ENCODE measurements around the gene MRPS30. TPM values are rescaled to one million over a fixed set of nuclear protein-coding genes. Genes with fewer than 3 reads are reported as not detected.
"Not testable (repeated sequence)": the region's sequence is repeated elsewhere in the genome, so short reads cannot be mapped to it uniquely, and the experiment has no call there.

The MRPS30 gene
- total and polyA plus RNA-seq, 9 donors = 18.2 to 55.7 (median 47.2) TPM

DNA sequence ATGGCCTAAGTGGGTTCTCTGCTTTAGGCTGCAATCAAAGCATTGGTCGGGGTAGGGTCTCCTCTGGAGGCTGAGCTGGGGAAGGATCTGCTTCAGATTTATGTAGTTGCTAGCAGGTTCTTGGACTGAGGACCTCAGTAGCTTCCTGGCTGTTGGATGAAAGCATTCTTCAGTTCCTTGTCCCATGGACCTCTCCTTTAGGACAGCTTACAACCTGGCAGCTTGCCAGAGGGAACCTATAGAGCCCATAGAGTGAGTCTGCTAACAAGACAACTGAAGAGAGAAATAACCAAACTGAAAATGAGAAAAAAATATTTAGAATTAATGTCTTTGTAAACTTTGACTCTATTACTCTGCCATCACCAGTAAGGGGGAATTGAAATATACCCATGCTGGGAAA, 12.4 kb downstream of the MRPS30 start:
- WGBS, 3 donors = 96 to 97% (median 96%) methylated on average over 1 of the region's 1 CpG
- intact Hi-C loops (cut with DNase I) = no loop called here
- DNase-seq = peak in 1 of 5 donors; percentile 13
- no peaks in the 10 kb centered on the region for H3K27me3 ChIP-seq
- no peaks in the 10 kb centered on the region for H3K36me3 ChIP-seq
- H3K9me3 ChIP-seq = no peaks in the 10 kb centered on the region
- no peaks in the 10 kb centered on the region for H3K4me1 ChIP-seq (ENCODE audit: insufficient read depth)
- H3K27ac ChIP-seq = no peak overlapping the region
- H3K4me3 ChIP-seq = no peak overlapping the region
- TF ChIP-seq POLR2A (IDR thresholded peaks at IDR 0.05) (no peak), EP300 (IDR thresholded peaks at IDR 0.05) (no peak)
- TF ChIP-seq, protein P1, sequence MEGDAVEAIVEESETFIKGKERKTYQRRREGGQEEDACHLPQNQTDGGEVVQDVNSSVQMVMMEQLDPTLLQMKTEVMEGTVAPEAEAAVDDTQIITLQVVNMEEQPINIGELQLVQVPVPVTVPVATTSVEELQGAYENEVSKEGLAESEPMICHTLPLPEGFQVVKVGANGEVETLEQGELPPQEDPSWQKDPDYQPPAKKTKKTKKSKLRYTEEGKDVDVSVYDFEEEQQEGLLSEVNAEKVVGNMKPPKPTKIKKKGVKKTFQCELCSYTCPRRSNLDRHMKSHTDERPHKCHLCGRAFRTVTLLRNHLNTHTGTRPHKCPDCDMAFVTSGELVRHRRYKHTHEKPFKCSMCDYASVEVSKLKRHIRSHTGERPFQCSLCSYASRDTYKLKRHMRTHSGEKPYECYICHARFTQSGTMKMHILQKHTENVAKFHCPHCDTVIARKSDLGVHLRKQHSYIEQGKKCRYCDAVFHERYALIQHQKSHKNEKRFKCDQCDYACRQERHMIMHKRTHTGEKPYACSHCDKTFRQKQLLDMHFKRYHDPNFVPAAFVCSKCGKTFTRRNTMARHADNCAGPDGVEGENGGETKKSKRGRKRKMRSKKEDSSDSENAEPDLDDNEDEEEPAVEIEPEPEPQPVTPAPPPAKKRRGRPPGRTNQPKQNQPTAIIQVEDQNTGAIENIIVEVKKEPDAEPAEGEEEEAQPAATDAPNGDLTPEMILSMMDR (IDR thresholded peaks at IDR 0.05) = no peak

DNA sequence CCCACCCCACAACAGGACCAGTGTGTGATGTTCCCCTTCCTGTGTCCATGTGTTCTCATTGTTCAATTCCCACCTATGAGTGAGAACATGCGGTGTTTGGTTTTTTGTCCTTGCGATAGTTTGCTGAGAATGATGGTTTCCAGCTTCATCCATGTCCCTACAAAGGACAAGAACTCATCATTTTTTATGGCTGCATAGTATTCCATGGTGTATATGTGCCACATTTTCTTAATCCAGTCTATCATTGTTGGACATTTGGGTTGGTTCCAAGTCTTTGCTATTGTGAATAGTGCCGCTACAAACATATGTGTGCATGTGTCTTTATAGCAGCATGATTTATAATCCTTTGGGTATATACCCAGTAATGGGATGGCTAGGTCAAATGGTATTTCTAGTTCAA, 15.9 kb downstream of the MRPS30 start:
- H3K9me3 ChIP-seq; H3K27me3 ChIP-seq; H3K4me1 ChIP-seq (ENCODE audit: insufficient read depth); H3K27ac ChIP-seq; H3K4me3 ChIP-seq; DNase-seq; H3K36me3 ChIP-seq; intact Hi-C loops (cut with DNase I): not testable (repeated sequence)
- 88 to 100% (median 92%) methylated on average over 2 to 3 of the region's 3 CpGs for WGBS, 3 donors

DNA sequence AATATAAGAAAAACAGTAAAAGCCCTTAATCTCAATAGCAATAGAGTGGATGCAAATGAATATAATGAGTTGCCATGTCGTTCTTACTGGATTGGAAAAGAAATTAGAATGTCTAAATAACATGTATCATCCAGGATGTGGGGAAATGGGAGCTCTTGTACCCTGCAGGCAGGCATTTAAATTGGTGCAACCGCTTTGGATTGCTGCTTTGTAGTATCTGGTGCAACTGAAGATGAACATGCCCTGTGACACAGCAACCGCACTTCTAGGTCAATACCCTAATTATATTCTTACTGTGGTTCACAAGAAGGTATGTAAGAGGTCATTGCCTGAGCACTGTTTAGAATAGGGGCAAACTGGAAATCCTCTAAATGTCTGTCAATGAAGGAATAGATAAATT, 18.9 kb downstream of the MRPS30 start:
- H3K36me3 ChIP-seq = no peaks in the 10 kb centered on the region
- H3K4me1 ChIP-seq (ENCODE audit: insufficient read depth) = no peaks in the 10 kb centered on the region
- no peak overlapping the region for H3K4me3 ChIP-seq
- no peak overlapping the region for H3K27ac ChIP-seq
- intact Hi-C loops (cut with DNase I) = no loop called here
- TF ChIP-seq EP300 (IDR thresholded peaks at IDR 0.05) (no peak), POLR2A (IDR thresholded peaks at IDR 0.05) (no peak)
- TF ChIP-seq, protein P1 (IDR thresholded peaks at IDR 0.05) = no peak
- no peaks in the 10 kb centered on the region for H3K27me3 ChIP-seq
- 89 to 94% (median 94%) methylated on average over 3 of the region's 3 CpGs for WGBS, 3 donors
- no peak for DNase-seq
- no peaks in the 10 kb centered on the region for H3K9me3 ChIP-seq

DNA sequence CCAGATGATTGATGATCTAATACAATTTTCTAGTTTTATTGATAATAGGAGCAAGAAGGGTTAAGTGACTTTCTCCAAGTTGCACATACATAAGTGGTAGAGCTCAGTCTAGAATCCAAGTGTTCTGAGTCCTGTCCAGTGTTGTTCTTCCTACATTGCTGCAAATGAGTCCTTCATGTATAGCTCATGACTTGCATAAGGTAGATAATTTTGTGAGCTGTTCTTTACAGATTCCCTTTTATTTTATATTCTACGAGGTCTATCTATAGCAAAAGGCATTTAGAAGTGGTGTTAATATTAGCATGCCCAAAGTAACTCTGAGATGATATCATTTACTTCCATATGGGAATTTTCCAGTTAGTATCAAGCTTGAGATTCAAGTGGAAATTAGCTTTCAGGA, 20.0 kb downstream of the MRPS30 start:
- WGBS, 3 donors = 89 to 92% (median 89%) methylated on average over 1 of the region's 1 CpG
- no peak for DNase-seq
- intact Hi-C loops (cut with DNase I) = no loop called here
- Histone ChIP-seq H3K36me3 (no peaks in the 10 kb centered on the region), H3K9me3 (no peaks in the 10 kb centered on the region), H3K4me1 (ENCODE audit: insufficient read depth) (no peaks in the 10 kb centered on the region), H3K27ac (no peak overlapping the region), H3K4me3 (no peak overlapping the region), H3K27me3 (no peaks in the 10 kb centered on the region)
- TF ChIP-seq, protein P1 (IDR thresholded peaks at IDR 0.05) = no peak
- no peak for TF ChIP-seq EP300 (IDR thresholded peaks at IDR 0.05)
- TF ChIP-seq POLR2A (IDR thresholded peaks at IDR 0.05) = no peak

DNA sequence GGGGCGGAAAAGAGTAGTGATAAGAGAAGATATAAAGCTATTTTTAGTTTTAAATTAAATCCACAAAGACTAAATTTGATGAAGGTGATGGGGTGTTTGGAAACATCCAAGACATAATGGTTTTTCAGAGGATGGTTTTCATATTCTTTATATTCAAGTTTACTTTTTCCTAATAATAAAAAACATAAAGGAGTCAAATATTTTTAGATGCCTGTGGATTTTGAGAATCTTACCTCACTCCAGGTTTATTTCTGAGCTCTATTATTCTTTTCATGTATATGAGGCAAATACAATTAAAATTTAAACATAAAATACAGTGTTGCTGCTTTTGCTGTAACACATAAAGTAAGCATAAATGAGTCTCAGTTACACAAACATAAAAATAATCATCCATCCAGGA, 22.2 kb downstream of the MRPS30 start:
- Histone ChIP-seq H3K4me1 (ENCODE audit: insufficient read depth) (no peaks in the 10 kb centered on the region), H3K4me3 (no peak overlapping the region), H3K36me3 (no peaks in the 10 kb centered on the region), H3K9me3 (no peaks in the 10 kb centered on the region), H3K27me3 (no peaks in the 10 kb centered on the region), H3K27ac (no peak overlapping the region)
- no peak for TF ChIP-seq POLR2A (IDR thresholded peaks at IDR 0.05)
- TF ChIP-seq EP300 (IDR thresholded peaks at IDR 0.05) = no peak
- TF ChIP-seq, protein P1 (IDR thresholded peaks at IDR 0.05) = no peak
- intact Hi-C loops (cut with DNase I) = no loop called here
- WGBS, 3 donors = 84 to 91% (median 87%) methylated on average over 1 of the region's 1 CpG
- DNase-seq = no peak

Data from ovary (tissue), 9 donors.